Cardiac fibroblast (primary cell): ENCODE measurements around the gene C9orf152.

Experiments
- DNase-seq, 2 donors: peaks; one replicate each; pipeline versions ENCODE4 v3.0.0 to v3.0.0-alpha.2; 2010; ENCODE audit warnings: low read depth in 2 of 2
- H3K4me3 ChIP-seq, 2 donors: replicated peaks in 1 of 2; 1 replicate in 1 of 2; 2 replicates in 1 of 2; pipeline ENCODE4 v1.5.1; 2011; ENCODE audit warnings: low read depth in 2 of 2, low read length in 2 of 2, mild to moderate bottlenecking in 2 of 2, moderate library complexity in 1 of 2
- TF ChIP-seq, protein P1 (sequence below): IDR thresholded peaks from one replicate; pipeline ENCODE4 v1.5.1; 2011; ENCODE audit warnings: low read depth, mild to moderate bottlenecking, low read length, inconsistent platforms

Gene C9orf152

DNA sequence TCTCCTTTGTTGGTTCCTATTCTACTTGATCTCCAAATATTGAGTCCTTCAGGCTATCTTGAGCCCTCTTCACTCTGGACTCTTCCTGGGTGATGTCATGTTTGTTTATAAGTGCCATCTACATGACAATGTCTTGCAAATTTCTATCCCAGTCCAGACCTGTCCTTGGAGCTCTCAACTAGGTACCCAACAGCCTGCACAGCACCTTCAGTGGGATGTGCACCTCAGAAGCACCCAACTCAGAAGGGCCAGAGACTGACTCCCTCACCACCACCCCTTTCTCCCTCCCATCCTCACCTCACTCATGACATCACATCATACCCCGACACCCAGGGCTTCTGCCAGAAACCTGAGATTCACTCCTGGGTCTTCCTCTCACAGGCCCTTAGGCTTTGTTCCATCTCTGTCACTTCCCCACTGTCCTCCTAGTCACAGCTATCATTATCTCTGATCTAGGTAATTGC, 33.9 kb upstream of the C9orf152 start:
- TF ChIP-seq, protein P1, sequence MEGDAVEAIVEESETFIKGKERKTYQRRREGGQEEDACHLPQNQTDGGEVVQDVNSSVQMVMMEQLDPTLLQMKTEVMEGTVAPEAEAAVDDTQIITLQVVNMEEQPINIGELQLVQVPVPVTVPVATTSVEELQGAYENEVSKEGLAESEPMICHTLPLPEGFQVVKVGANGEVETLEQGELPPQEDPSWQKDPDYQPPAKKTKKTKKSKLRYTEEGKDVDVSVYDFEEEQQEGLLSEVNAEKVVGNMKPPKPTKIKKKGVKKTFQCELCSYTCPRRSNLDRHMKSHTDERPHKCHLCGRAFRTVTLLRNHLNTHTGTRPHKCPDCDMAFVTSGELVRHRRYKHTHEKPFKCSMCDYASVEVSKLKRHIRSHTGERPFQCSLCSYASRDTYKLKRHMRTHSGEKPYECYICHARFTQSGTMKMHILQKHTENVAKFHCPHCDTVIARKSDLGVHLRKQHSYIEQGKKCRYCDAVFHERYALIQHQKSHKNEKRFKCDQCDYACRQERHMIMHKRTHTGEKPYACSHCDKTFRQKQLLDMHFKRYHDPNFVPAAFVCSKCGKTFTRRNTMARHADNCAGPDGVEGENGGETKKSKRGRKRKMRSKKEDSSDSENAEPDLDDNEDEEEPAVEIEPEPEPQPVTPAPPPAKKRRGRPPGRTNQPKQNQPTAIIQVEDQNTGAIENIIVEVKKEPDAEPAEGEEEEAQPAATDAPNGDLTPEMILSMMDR = no peak
- no peak for DNase-seq
- no peak overlapping the region for H3K4me3 ChIP-seq

DNA sequence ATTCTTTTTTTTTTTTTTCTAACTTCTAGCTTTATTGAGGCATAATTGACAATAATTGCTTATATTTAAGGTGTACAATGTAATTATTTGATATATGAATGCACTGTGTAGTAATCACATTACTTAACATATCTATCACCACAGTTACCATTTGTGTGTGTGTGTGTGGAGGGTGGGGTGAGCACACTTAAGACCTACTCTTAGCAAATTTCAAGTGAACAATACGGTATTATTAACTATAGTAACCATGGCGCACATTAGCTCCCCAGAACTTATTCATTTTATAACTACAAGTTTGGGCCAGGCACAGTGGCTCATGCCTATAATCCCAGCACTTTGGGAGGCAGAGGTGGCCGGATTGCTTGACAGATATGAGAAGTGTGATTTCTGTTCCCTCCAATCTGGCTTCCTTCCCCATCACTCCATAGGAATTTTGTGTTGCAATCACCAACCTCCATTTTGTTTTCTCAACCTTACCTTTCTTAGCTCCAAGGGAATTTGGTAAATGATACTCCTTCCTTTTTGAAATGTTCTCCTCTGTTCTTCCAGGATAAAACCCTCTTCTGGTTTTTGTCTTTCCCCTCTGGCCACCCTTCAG, 33.4 kb upstream of the C9orf152 start:
- TF ChIP-seq, protein P1 = no peak
- no peak overlapping the region for H3K4me3 ChIP-seq
- DNase-seq = peak in 1 of 2 donors; percentile 44

DNA sequence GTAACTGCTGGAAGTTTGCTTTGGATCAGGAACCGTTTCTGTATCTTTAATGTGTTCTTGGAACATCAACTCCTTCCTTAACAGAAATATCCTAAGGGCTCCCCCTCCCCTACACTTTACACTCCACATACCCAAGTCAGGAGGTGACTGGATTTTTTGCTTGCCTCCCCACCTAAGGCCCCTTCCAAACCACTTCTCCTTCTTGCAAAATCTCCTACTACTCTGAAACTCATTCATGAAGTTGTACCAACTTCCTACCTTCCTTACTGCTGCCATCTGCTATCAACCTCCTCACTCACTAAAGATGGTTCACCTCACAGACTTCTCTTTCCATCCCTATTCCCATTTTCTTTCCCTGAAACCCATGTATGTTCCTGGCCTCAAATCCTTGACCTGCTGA, 32.2 kb upstream of the C9orf152 start:
- DNase-seq = no peak
- TF ChIP-seq, protein P1 = no peak
- no peak overlapping the region for H3K4me3 ChIP-seq

DNA sequence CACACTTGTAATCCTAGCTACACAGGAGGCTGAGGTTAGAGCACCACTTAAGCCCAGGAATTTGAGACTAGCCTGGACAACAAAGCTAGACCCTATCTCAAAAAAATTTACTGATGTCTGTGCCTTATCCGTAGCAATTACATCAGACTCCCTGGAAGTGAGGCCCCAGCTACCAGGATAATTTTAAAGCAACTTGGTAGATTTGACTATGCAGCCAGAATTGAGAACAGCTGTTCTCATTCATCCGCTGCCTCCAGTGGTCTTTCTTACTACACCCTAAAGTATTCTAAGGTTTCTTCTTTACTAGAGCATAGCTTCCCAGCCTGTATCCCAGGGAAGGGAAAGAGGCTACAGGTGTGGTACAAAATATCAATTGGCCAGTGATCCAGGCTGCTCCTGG, 20.4 kb upstream of the C9orf152 start:
- TF ChIP-seq, protein P1 = no peak
- no peak overlapping the region for H3K4me3 ChIP-seq
- no peak for DNase-seq

DNA sequence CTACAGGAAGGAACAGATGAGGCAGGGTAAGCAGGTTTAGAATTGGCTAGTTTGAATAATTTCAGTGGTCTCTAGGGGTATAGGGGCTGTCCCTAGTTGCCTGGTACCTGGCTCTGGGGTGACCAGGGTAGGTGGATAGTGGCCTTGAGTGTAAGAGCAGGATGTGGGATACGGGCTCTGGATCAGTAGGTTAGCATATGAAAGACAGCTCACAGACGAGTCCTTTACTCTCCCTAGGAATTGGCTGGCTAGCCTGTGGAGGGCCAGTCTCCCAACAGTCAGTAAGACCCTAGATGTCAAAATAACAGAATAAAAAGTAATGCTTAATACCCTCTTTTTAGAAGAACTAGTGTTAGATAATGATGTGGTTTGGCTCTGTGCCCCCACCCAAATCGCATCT, 16.6 kb upstream of the C9orf152 start:
- no peak for DNase-seq
- TF ChIP-seq, protein P1 = no peak
- no peak overlapping the region for H3K4me3 ChIP-seq

DNA sequence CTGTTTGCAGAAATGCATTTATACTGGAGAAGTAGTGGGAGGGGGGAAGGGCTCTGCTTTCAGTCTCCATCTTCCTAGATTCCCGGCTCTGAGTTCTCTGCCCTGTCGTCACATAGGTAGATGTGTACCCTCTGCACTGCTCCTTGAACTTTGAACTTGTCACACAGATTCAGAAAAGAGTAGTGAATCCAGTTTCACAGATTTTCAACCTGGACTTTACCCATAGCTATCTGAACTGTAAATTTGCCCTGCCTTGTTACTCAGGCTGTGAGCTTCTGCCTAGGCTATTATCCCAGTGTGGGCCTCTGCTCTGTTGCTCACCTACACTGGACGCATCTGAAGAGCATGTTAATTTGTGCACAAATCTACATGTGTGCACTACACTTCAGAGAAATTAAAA, 12.8 kb upstream of the C9orf152 start:
- no peak for DNase-seq
- TF ChIP-seq, protein P1 = no peak
- H3K4me3 ChIP-seq = no peak overlapping the region

DNA sequence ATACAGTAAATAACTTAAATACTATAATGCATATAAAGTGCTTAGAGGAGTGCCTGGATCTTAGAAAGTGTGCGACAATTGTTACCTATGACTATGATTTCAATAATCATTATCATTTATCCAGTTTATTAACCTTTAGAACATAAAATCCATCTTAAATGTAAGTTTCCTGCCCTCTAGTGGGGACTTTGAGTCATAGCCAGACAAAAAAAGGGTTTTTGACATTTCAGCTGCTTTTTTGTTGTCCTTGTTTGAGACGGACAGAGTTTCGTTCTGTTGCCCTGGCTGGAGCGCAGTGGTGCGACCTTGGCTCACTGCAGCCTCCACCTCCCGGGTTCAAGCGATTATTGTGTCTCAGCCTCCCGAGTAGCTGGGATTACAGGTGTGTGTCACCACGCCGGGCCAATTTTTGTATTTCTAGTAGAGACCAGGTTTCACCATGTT, 9.7 kb upstream of the C9orf152 start:
- H3K4me3 ChIP-seq = no peak overlapping the region
- TF ChIP-seq, protein P1 = peak; percentile 64
- peak; percentile 74 to 76 for DNase-seq
